GM21786 (cell line): ENCODE results near the gene CCDC92.

Experiments used
- ATAC-seq: cut with Tn5 transposase; IDR thresholded peaks from one replicate; pipeline ENCODE4 v1.9.1; 2021; ENCODE audit not compliant: unreplicated experiment

CCDC92 gene

GRCh38 chr12:123891516-123892179 is 81.0 kb downstream of the CCDC92 start:
- no peak for ATAC-seq

GRCh38 chr12:123891011-123891410 is 81.6 kb downstream of the CCDC92 start:
- no peak for ATAC-seq

- ATAC-seq: no peak
Observed at GRCh38 chr12:123890536-123890902, 82.1 kb downstream of the CCDC92 start.

GRCh38 chr12:123889848-123890535 is 82.6 kb downstream of the CCDC92 start:
- ATAC-seq: no peak

GRCh38 chr12:123888989-123889388 is 83.6 kb downstream of the CCDC92 start:
- ATAC-seq: no peak

- no peak for ATAC-seq
Observed at GRCh38 chr12:123886931-123887582, 85.6 kb downstream of the CCDC92 start.

GRCh38 chr12:123886258-123886657 is 86.4 kb downstream of the CCDC92 start:
- ATAC-seq: no peak
